GM21576 (cell line): ENCODE data around the gene IL22.

Experiments
- ATAC-seq: cut with Tn5 transposase; IDR thresholded peaks from one replicate; pipeline ENCODE4 v1.9.1; 2021; ENCODE audit warnings: mild to moderate bottlenecking, moderate library complexity; ENCODE audit not compliant: unreplicated experiment

IL22 gene

DNA sequence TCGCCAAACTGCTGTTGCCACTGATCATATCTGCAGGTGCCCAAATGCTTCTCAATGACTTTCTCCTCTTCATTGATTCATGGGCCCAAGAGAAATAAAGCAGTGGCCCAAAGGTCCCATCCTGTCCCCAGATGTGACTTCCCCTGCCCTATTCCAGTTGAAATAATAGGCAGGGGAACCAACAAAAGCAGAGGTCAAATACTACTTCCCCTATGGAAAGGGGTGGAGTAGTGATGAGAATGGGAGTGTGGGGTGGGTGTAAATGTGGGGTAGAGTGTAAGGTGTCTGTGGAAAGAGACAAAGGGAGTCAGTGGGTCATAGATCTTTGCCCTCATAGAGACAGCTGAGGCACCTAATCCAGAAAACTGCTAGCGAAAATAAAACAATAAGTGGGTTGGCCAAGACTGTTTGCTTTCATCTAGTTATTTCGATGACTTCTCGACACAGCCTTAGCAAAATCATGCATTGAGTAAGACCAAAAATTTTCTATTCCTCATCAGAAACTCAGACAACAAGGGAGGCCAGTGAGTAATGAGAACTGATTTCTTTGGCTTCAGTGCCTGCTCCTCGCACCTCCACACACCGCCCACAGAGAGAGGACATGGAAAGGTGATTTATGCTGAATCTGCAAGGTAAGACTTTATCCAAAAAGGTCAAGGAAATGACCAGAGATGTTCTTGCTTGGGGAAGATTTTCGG is 10.9 kb upstream of the IL22 start:
- no peak for ATAC-seq

DNA sequence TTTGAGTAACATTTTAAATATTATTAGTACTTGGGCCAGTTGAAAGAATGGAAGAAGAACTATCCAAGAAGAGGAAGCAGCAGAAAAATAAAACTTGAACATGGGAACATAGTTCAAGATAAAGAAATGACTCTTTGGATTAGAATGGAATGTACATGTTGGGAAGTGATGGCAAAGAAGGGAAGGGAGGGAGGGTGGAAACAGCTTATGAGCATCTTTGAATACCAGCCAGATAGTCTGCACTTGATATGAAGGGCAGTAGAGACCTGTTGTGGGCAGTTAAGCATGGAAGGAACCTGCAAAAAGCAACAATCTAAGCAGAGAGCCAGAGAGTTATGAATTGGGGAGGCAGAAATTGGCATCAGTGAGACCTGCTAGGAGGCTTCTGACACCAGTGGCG is 10.0 kb upstream of the IL22 start:
- no peak for ATAC-seq

DNA sequence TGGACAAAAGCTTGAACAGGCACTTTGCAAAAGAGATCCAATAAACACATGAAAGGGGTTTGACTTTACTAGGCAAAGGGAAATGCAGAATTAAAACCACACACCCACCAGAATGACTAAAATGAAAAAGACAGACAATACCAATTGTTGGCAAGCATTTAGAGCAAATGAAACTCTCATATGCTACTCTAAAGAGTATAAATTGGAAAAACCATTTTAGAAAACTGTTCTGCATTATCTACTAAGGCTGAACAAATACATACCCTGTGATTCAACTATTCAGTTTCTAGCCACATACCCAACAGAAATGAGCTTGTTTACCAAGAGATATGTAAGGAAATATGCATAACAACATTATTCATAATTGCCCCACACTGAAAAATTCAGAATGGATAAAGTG is 8.5 kb upstream of the IL22 start:
- no peak for ATAC-seq

GRCh38 chr12:68260153-68260552 is 6.7 kb upstream of the IL22 start:
- ATAC-seq = no peak

DNA sequence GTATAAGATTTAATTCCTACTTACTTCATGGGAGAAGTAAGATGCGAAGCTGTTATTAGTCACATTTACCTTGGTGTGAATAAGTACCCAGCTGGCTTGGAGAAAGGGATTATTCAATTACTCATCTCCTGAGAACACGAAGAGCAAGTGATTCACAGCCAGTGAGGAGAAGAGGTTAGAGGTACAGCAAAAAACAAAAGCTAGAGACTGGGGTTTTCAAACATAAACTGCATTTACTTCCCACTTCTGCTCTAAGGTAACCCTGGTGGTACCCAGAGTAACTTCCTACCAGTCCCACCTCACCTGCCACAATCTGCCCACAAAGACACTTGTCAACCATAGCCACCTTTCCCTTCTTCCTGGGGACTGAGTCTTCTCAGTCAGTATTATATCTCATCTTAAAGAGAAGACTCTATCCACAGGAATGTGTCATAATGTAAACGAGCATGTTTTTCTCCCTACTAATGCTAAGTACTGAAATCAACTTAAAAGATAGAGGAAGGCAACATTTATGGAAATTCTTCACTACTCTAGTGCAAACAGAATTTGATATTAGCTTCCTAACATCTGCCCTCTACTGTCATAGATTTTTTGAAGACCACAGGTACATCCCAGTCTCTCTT is 6.0 kb upstream of the IL22 start:
- ATAC-seq = no peak

- ATAC-seq = no peak
These were observed 1.3 kb downstream of the IL22 start for GRCh38 chr12:68252077-68252476.

DNA sequence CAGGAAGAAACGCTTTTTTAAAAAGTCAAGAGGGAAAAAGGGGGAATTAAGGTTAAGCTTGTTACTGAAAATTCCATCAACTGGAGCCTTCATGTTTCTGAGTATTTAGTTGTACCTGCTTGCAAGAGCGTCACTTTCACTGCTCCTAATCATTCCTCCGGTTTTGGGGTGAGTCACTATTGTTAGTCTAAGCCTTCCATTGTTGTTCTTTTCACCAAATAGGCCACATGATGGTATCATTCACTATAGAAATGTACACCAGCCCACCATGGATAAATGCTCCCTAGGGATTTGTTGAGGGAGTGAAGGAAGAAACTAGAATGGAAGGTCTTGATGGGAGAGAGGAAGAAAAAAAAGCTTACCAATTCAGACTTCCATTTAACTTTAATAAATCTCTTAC is 3.0 kb downstream of the IL22 start:
- ATAC-seq = no peak

DNA sequence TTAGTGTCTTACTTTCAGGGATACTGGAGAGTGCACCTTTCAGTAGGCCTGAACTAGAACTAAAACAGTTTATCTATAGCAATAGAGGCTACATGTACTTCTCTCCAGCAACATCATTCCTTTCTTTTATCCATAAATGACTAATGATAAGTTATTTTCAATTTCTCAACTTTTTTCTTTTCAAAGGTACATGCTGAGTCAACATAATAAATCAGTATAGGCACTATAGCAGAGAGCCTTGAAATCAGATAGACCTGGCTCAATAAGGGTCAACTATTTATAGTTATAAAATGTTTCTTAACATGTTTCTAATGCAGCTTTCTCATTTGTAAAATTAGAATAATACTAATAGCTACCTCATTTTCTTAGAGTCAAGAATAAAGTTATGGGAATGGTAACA is 5.6 kb downstream of the IL22 start:
- ATAC-seq = no peak

DNA sequence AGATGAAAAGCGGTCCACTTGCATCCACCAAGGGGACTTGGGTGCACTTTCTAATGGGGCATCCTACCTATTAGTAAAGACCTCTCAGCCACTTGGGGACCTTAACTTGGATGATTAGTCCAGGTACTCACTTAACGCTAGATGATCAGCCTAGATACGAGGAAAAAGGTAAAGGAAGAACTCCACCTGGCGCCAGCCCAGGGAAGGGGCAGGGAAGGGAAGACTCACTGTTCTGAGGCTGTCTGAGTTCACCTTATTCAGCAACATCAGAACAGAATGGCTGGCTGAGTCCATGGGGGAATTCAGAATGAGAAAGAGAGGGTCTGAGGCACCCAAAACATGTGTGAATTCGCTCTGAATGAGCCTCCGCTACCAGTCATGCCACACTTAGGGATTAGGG is 7.1 kb downstream of the IL22 start:
- no peak for ATAC-seq

DNA sequence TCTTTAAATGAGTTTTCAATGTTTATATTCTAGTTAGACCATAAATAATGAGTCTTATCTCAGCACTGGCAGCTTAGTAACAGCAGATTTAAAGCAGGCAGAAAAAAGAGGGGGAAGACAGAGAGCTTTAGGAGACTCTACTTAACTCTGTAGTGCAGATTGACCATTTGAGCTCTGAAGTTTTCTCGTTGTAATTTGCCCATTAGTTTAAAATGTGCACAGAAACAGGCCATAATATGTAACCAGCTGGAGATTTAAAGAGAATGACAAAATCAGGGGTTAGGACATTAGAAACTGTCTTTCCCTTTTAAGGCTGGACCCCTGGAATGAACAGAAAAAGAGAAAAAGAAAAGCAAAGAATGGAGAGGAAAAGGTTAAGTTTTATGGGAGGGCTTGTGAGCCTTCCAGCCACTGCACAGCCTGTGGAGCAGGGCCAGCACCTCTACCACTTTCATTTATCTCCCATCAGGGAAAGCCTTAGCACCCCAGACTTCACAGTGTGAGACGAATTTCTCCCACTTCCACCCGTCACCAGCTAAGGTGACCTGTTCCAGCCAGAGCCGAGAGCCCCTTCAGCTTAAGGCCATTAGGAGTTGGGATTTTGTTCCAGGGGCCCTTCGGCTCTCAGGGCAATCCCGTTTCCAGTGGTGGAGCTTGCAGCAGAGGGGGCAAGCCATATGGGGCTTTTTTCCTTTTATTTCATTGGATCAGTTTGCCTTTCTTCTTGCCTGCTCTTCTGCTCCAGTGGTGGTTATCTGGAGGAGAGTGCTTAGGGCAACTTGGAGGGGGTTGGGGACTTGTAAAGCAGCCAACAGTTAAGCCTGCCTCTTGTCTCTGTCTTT is 8.0 kb downstream of the IL22 start:
- no peak for ATAC-seq

DNA sequence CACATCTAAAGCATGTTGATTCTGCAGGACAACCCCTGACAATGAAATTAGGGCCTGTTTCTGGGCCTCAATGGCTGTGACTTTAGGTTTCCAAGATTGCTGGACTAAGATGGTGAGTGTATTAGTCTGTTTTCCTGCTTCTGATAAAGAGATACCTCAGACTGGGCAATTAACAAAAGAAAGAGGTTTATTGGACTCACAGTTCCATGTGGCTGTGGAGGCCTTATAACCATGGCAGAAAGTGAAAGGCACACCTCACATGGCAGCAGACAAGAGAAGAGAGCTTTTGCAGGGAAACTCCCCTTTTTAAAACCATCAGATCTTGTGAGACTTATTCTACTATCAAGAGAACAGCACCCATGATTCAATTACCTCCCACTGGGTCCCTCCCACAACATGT is 10.6 kb downstream of the IL22 start:
- no peak for ATAC-seq

- ATAC-seq = peak; percentile 97
These were observed 12.4 kb downstream of the IL22 start for GRCh38 chr12:68240975-68241374.

- no peak for ATAC-seq
These were observed 13.3 kb downstream of the IL22 start for GRCh38 chr12:68240079-68240478.

DNA sequence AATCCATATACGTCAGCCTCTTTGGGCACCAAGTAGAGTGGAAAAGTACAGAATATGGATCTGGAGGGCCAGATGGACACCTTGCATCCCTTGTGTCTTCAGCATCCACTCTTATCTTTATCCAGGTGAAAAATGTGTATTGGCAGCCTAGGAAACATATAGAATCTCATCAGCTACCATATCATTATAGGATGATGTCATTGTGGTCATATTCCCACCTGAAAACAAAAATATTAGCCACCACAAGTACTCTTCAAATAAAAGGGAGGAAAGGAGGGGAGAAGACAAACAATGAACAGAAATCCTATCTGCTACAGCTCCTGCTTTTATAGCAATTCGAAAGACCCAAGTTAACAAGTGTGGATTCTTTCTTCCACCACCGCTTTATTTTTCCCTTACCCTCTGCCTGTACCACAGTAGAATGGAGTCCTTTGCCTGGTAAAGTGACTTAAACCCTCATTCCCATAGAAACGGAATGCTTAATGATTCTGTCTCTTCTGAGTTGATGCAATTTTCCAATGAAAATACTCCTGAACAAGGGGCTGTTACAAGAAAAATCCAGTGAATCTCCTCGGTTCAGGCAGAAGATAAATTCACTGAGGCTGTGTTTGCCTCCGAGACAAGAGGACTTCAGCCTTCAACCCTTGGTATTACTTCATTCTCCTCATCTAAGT is 14.0 kb downstream of the IL22 start:
- no peak for ATAC-seq

DNA sequence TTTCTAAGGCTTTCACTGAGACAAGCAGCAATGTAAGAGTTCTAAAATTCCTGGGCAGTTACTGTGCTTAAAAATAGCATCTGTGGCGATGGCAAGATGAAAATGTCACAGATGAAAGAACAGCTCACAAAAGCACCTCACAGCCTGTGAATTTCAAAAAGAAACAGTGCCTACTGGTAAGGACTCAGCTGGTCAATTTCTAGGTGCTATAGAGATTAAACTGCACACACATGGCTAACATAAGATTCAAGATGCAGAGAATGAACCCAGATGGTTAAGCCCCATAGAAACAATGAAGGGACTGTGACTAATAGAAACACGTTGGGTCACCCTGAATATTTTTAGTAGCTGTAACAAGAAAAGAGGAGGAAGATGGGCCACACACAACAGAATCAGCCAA is 15.8 kb downstream of the IL22 start:
- no peak for ATAC-seq

- no peak for ATAC-seq
These were observed 16.3 kb downstream of the IL22 start for GRCh38 chr12:68237078-68237477.

DNA sequence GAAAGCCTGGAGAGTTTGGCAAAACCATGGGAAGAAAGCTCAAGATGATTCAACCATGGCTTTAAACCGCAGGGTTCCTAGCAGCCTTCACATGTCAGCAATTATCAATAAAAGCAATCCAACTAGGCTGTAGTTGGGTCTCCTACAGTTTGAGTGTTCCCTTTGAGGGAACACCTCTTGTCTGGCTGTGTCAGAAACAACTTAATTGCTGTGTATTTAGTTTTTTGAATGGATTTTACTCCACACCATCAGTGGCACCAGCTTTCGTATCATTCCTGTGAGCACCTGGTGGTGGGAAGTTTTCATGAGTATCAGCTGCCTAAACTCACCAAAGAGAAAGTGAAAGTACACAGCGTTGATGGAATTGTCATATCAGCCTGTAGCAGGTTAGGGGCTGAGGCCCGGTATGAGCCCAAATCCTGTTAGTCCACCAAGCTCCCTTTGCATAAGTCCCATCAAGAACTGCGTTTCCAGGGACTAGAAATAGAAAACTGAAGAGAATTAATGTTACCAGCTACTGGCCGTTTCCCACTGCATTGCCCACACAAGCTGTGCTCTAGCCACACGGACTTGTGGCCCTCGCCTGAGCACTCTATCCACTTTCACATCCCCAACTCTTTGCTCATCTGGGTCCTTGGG is 16.9 kb downstream of the IL22 start:
- peak; percentile 54 for ATAC-seq

GRCh38 chr12:68235576-68235975 is 17.8 kb downstream of the IL22 start:
- ATAC-seq = no peak

DNA sequence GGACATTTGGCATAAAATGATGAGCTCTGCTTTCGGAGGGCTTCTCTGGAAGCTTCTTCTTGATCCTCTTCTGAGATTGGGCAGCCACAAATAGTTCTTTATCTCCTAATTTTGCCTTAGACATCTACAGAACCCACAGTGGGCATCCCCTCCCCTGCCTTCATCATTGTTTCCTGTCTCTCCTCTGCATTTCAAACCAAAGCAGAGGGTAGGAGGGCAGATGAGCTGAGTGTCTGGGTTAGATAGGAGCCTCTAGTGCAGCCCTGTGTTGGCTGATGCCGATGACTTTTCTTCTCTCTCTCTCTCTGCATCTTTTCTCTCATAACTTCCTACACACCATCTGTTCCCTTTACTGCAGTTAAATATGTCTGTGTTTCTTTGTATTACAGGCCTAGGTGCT is 19.3 kb downstream of the IL22 start:
- no peak for ATAC-seq

DNA sequence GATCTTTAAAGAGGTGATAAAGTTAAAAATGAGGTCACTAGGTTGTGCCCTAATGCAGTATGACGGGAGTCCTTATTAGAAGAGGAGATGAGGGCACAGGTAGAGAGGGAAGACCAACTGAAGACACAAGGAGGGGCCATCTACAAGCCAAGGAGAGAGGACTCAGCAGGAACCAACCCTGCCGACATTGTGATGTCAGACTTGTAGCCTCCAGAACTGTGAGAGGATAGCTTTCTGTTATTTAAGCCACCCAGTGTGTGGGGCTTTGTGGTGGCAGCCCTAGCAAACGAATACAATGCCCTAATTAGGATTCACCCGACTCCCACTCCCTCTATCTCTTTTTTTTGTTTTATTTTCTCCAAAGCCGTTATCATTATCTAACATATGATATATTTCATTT is 19.9 kb downstream of the IL22 start:
- no peak for ATAC-seq

DNA sequence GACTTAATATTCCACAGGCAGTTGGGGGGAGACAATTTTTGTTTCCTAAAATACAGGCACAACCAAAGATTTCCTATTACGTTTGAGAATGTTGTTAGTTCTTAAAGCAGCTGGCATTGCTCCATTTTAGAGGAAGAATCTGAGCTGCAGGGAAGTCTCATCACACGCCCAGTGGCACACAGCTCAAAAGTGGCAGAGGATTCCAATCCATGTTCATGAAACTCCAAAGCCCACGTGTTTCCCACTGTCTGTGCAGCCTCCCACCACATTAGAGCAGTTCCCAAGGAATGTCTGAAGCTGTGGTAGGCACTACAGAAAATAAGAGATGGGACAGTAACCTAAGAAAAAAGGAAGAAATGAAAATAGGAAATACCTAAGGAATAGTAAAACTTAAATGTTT is 21.7 kb downstream of the IL22 start:
- ATAC-seq = no peak
